HepG2 (cell line): ENCODE results near the gene PCLO. TPM values are rescaled to one million over a fixed set of nuclear protein-coding genes. Genes with fewer than 3 reads are reported as not detected.

Source experiments
- ATAC-seq: fragments of 200-7000 bp; cut with Tn5 transposase; 3 replicates; pipeline ENCODE4 v1.9.1; 2020; ENCODE audit warnings: mild to moderate bottlenecking, moderate library complexity
- BruUV-seq: library from RNA; stranded (reverse); fragments of 400-500 nt; replicated peaks from 2 replicates; lab custom pipeline; 2021; lab: Mats Ljungman, UMichigan
- CTCF ChIA-PET: fragments of 300-600 bp; formaldehyde crosslinking; extraction: SDS; loops from one replicate; lab custom pipeline; 2021; ENCODE audit warnings: low total read pairs, inconsistent platforms, low intra/inter-chr PET ratio; lab: Yijun Ruan, JAX
- POLR2A ChIA-PET: fragments of 350-600 bp; sonication (Branson Sonifier 250); formaldehyde crosslinking; loops from one replicate; lab custom pipeline; 2020; ENCODE audit warnings: antibody characterized with exemption, inconsistent platforms; lab: Yijun Ruan, JAX
- DNase-seq: peaks from one replicate; pipeline ENCODE4 v3.0.0-alpha.2; 2015; ENCODE audit warnings: low spot score
- FAIRE-seq: peaks from 3 replicates; lab custom pipeline; 2011; peaks lifted over from hg19 to GRCh38; lab: Jason Lieb, UNC
- H2AFZ ChIP-seq: one replicate; pipeline ENCODE4 v1.6.1; 2011; ENCODE audit warnings: low read length, inconsistent platforms
- H3K27ac ChIP-seq: fragments of 300-600 bp; 3 replicates; pipeline ENCODE4 v1.8.0; 2011; ENCODE audit warnings: mixed run types, mild to moderate bottlenecking, mixed read lengths, low read length, inconsistent platforms; ENCODE audit not compliant: insufficient read depth; ENCODE audit errors: extremely low read length
- H3K27me3 ChIP-seq, 2 experiments: fragments of 200-600 bp in 1 of 2; 2 replicates in 1 of 2; 3 replicates in 1 of 2; pipeline versions ENCODE4 v1.6.0 to v1.8.0; 2011; ENCODE audit warnings: low read length in 2 of 2, mild to moderate bottlenecking in 2 of 2, moderate library complexity in 2 of 2, inconsistent platforms in 1 of 2; ENCODE audit not compliant: insufficient read depth in 2 of 2, control insufficient read depth in 1 of 2
- H3K36me3 ChIP-seq, 2 experiments: fragments of 200-600 bp in 1 of 2; replicated peaks in 1 of 2; 2 replicates in 1 of 2; 3 replicates in 1 of 2; pipeline versions ENCODE4 v1.5.1 to v1.8.0; 2011; ENCODE audit warnings: low read length in 2 of 2, inconsistent platforms in 1 of 2; ENCODE audit not compliant: insufficient read depth in 2 of 2, control insufficient read depth in 1 of 2
- H3K4me1 ChIP-seq: 2 replicates; pipeline ENCODE4 v1.5.1; 2012; ENCODE audit warnings: low read length, inconsistent platforms; ENCODE audit not compliant: insufficient read depth
- H3K4me2 ChIP-seq: 2 replicates; pipeline ENCODE4 v1.6.0; 2011; ENCODE audit warnings: low read depth, low read length, inconsistent platforms
- H3K4me3 ChIP-seq, 3 experiments: fragments of 200-600 bp in 1 of 3; sonication (generic), shearing (Covaris generic) in 1 of 3; replicated peaks in 1 of 3; 2 replicates each; pipeline ENCODE4 v1.5.1; 2011 to 2016; ENCODE audit warnings: low read length in 3 of 3, inconsistent platforms in 2 of 3, low read depth in 2 of 3, mild to moderate bottlenecking in 2 of 3, control low read depth in 1 of 3, mixed read lengths in 1 of 3; ENCODE audit not compliant: insufficient read depth in 1 of 3
- H3K79me2 ChIP-seq: one replicate; pipeline ENCODE4 v1.6.1; 2011; ENCODE audit warnings: low read length, inconsistent platforms; ENCODE audit not compliant: insufficient read depth
- H3K9ac ChIP-seq: 2 replicates; pipeline ENCODE4 v1.6.0; 2011; ENCODE audit warnings: mild to moderate bottlenecking, low read depth, low read length, inconsistent platforms; ENCODE audit not compliant: insufficient read depth
- H3K9me3 ChIP-seq: 2 replicates; pipeline ENCODE4 v1.5.1; 2012; ENCODE audit warnings: mild to moderate bottlenecking, low read length
- H4K20me1 ChIP-seq: 2 replicates; pipeline ENCODE4 v1.6.0; 2011; ENCODE audit warnings: inconsistent platforms, mild to moderate bottlenecking, low read length, moderate library complexity; ENCODE audit not compliant: insufficient read depth
- MTA3 ChIP-seq: sonication (generic); formaldehyde crosslinking; IDR thresholded peaks from 2 replicates; pipeline ENCODE4 v1.4.0; 2020; ENCODE audit warnings: missing genetic modification reagents
- MXD3 ChIP-seq: IDR thresholded peaks from 2 replicates; pipeline ENCODE4 v1.6.1; 2016; ENCODE audit warnings: mild to moderate bottlenecking, missing biosample characterization, missing genetic modification reagents
- TOE1 ChIP-seq: sonication (generic); formaldehyde crosslinking; IDR thresholded peaks from 2 replicates; pipeline ENCODE4 v1.4.0; 2020; ENCODE audit warnings: mild to moderate bottlenecking, missing genetic modification reagents
- ZNF333 ChIP-seq: sonication (generic); formaldehyde crosslinking; IDR thresholded peaks from 2 replicates; pipeline ENCODE4 v1.4.0; 2020; ENCODE audit warnings: mild to moderate bottlenecking, missing genetic modification reagents, borderline replicate concordance
- ZNF552 ChIP-seq: sonication (generic); formaldehyde crosslinking; IDR thresholded peaks from 2 replicates; pipeline ENCODE4 v1.9.0; 2022; ENCODE audit warnings: missing genetic modification reagents, mild to moderate bottlenecking, borderline replicate concordance
- ZNF781 ChIP-seq: sonication (generic); formaldehyde crosslinking; IDR thresholded peaks from 2 replicates; pipeline ENCODE4 v1.5.1; 2020; ENCODE audit warnings: borderline replicate concordance, mild to moderate bottlenecking, missing genetic modification reagents; ENCODE audit errors: not compliant biosample characterization
- ZNF792 ChIP-seq: IDR thresholded peaks from 2 replicates; pipeline ENCODE4 v1.6.1; 2016
- WGBS: methylation state at CpG from one replicate; pipeline ENCODE4 v1.1.6; 2017; ENCODE audit warnings: low lambda C conversion rate; 5-methylcytosine and 5-hydroxymethylcytosine counted together
- in situ Hi-C: cut with HindIII; loops from 2 replicates; pipeline ENCODE4 v1.10.0; 2017; ENCODE audit warnings: low pct_unique_long_range_greater_than_20kb; ENCODE audit not compliant: extremely low pct_ligation_motif_present
- intact Hi-C: fragments of 100-400 bp; cut with micrococcal nuclease; formaldehyde crosslinking; loops from one replicate; pipeline ENCODE4 v1.10.0; 2022; ENCODE audit not compliant: unreplicated experiment
- polyA plus RNA-seq, 8 experiments: library from polyadenylated mRNA; depleted of rRNA in 3 of 8; stranded (reverse) in 7 of 8; unstranded in 1 of 8; fragments of >200 nt; fragmentation: Illumina TruSeq in 4 of 8; extraction: Trizol in 4 of 8; gene quantifications; 2 replicates each; pipeline versions ENCODE4 v1.2.1 to v1.2.3, GENCODE V29; 2011 to 2016; ENCODE audit warnings: low read depth in 4 of 8, missing spikeins in 1 of 8, mixed read lengths in 1 of 8; ENCODE audit not compliant: insufficient read depth in 1 of 8
- total RNA-seq, 5 experiments: library from RNA; depleted of rRNA; stranded (reverse); fragments of >200 nt; fragmentation: Illumina TruSeq; extraction: Trizol; gene quantifications; 2 replicates each; pipeline ENCODE4 v1.2.3, GENCODE V29; 2016; ENCODE audit warnings: low read depth in 1 of 5
- TF ChIP-seq, protein P1 (sequence below): sonication (generic); formaldehyde crosslinking; IDR thresholded peaks from 2 replicates; pipeline ENCODE4 v1.4.0; 2020; ENCODE audit warnings: low read depth, mild to moderate bottlenecking, missing genetic modification reagents
- TF ChIP-seq, protein P2 (sequence below): sonication (generic); formaldehyde crosslinking; IDR thresholded peaks from 2 replicates; pipeline ENCODE4 v1.5.1; 2020; ENCODE audit warnings: mild to moderate bottlenecking, missing genetic modification reagents
- TF ChIP-seq, protein P3 (sequence below): sonication (generic); formaldehyde crosslinking; IDR thresholded peaks from 2 replicates; pipeline ENCODE4 v1.4.0; 2020; ENCODE audit warnings: mild to moderate bottlenecking, missing genetic modification reagents

Gene PCLO
- total and polyA plus RNA-seq, 2 of the 13 experiments (the other 11 are each of a cell fraction or from before 2014, with no cell fraction given) = 0.07 to 0.29 TPM

- DNase-seq (no peak), FAIRE-seq (no peak), ATAC-seq (no peak)
- no peak overlapping the region for H3K4me2 ChIP-seq
- H3K79me2 ChIP-seq = no peaks in the 10 kb centered on the region
- H2AFZ ChIP-seq = no peak overlapping the region
- BruUV-seq = no TSS peak
- H3K4me1 ChIP-seq = no peaks in the 10 kb centered on the region
- H3K36me3 ChIP-seq = no peaks in the 10 kb centered on the region
- POLR2A ChIA-PET = no interaction called here
- intact Hi-C loops (no loop called here), in situ Hi-C loops (no loop called here)
- no peak overlapping the region for H3K4me3 ChIP-seq
- H4K20me1 ChIP-seq = no peaks in the 10 kb centered on the region
- no peaks in the 10 kb centered on the region for H3K9me3 ChIP-seq
- CTCF ChIA-PET = no interaction called here
- H3K27me3 ChIP-seq = no peaks in the 10 kb centered on the region
- 0% methylated on average over 2 of the region's 2 CpGs for WGBS
- no peak for TF ChIP-seq TOE1 (CRISPR knock-in tag)
- TF ChIP-seq MXD3 (CRISPR knock-in tag) = no peak
- TF ChIP-seq ZNF552 (CRISPR knock-in tag) = no peak
- no peak for TF ChIP-seq ZNF792 (CRISPR knock-in tag)
- TF ChIP-seq, all 625 proteins: peak for 0
- Histone ChIP-seq H3K27ac (no peak overlapping the region), H3K9ac (no peak overlapping the region)
Observed at GRCh38 chr7:83142365-83142764, 20.3 kb downstream of the PCLO start.

DNA sequence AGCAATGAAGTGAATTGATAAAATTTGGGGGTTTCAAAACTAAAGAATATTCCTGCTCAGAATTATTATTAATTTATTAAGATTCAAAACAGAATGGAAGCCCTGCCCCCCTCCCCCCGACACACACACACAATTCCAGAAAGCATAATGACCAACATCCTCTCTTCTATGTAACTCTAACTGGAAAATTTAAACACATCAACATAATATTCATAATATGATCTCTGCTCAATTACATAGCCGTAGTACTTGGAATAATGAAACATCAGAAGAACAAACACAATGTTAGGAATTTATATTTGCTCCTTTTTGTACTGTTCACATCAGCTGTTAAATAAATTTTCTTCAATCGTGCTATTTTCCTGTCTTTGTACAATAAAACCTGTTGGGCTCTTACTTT, 20.8 kb downstream of the PCLO start:
- Histone ChIP-seq H3K27ac (no peak overlapping the region), H3K4me3 (no peak overlapping the region), H3K9ac (no peak overlapping the region), H2AFZ (no peak overlapping the region), H3K9me3 (no peaks in the 10 kb centered on the region), H3K79me2 (no peaks in the 10 kb centered on the region), H3K4me2 (no peak overlapping the region), H4K20me1 (no peaks in the 10 kb centered on the region), H3K27me3 (no peaks in the 10 kb centered on the region), H3K4me1 (no peaks in the 10 kb centered on the region), H3K36me3 (no peaks in the 10 kb centered on the region)
- in situ Hi-C loops = no loop called here
- intact Hi-C loops = no loop called here
- POLR2A ChIA-PET = no interaction called here
- no TSS peak for BruUV-seq
- WGBS = under 1% methylated on average over 3 of the region's 3 CpGs
- DNase-seq (no peak), ATAC-seq (no peak), FAIRE-seq (no peak)
- CTCF ChIA-PET = no interaction called here
- TF ChIP-seq ZNF781 (no peak), ZNF333 (CRISPR knock-in tag) (no peak), MTA3 (CRISPR knock-in tag) (no peak)
- TF ChIP-seq, protein P1, sequence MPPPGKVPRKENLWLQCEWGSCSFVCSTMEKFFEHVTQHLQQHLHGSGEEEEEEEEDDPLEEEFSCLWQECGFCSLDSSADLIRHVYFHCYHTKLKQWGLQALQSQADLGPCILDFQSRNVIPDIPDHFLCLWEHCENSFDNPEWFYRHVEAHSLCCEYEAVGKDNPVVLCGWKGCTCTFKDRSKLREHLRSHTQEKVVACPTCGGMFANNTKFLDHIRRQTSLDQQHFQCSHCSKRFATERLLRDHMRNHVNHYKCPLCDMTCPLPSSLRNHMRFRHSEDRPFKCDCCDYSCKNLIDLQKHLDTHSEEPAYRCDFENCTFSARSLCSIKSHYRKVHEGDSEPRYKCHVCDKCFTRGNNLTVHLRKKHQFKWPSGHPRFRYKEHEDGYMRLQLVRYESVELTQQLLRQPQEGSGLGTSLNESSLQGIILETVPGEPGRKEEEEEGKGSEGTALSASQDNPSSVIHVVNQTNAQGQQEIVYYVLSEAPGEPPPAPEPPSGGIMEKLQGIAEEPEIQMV = no peak
- TF ChIP-seq, protein P2, sequence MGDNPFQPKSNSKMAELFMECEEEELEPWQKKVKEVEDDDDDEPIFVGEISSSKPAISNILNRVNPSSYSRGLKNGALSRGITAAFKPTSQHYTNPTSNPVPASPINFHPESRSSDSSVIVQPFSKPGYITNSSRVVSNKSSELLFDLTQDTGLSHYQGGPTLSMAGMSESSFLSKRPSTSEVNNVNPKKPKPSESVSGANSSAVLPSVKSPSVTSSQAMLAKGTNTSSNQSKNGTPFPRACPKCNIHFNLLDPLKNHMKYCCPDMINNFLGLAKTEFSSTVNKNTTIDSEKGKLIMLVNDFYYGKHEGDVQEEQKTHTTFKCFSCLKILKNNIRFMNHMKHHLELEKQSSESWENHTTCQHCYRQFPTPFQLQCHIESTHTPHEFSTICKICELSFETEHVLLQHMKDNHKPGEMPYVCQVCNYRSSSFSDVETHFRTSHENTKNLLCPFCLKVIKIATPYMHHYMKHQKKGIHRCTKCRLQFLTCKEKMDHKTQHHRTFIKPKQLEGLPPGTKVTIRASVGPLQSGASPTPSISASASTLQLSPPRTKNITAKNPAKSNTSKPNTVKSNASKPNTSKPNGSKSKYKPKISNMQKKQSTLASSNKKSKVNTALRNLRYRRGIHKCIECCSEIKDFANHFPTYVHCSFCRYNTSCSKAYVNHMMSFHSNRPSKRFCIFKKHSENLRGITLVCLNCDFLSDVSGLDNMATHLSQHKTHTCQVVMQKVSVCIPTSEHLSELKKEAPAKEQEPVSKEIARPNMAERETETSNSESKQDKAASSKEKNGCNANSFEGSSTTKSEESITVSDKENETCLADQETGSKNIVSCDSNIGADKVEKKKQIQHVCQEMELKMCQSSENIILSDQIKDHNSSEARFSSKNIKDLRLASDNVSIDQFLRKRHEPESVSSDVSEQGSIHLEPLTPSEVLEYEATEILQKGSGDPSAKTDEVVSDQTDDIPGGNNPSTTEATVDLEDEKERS (CRISPR knock-in tag) = no peak
- TF ChIP-seq, protein P3, sequence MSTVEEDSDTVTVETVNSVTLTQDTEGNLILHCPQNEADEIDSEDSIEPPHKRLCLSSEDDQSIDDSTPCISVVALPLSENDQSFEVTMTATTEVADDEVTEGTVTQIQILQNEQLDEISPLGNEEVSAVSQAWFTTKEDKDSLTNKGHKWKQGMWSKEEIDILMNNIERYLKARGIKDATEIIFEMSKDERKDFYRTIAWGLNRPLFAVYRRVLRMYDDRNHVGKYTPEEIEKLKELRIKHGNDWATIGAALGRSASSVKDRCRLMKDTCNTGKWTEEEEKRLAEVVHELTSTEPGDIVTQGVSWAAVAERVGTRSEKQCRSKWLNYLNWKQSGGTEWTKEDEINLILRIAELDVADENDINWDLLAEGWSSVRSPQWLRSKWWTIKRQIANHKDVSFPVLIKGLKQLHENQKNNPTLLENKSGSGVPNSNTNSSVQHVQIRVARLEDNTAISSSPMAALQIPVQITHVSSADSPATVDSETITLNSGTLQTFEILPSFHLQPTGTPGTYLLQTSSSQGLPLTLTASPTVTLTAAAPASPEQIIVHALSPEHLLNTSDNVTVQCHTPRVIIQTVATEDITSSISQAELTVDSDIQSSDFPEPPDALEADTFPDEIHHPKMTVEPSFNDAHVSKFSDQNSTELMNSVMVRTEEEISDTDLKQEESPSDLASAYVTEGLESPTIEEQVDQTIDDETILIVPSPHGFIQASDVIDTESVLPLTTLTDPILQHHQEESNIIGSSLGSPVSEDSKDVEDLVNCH (CRISPR knock-in tag) = no peak
